Right cardiac atrium (tissue), 5 donors: ENCODE measurements around the gene PLET1. TPM values are rescaled to one million over a fixed set of nuclear protein-coding genes. Genes with fewer than 3 reads are reported as not detected.

Experiments
- ATAC-seq, 2 donors: fragments of 200-7000 bp; cut with Tn5 transposase; one replicate each; pipeline versions ENCODE4 v1.8.0 to v1.9.1; 2020; ENCODE audit warnings: moderate library complexity in 2 of 2, mild to moderate bottlenecking in 1 of 2
- DNase-seq, 3 donors: peaks; one replicate each; pipeline ENCODE4 v3.0.0-alpha.2; 2020
- H3K27ac ChIP-seq: one replicate; pipeline ENCODE4 v1.5.1; 2013; ENCODE audit warnings: mild to moderate bottlenecking, low read length, control low read depth, moderate library complexity
- H3K27me3 ChIP-seq: one replicate; pipeline ENCODE4 v1.6.1; 2013; ENCODE audit not compliant: control insufficient read depth, insufficient read depth
- H3K4me1 ChIP-seq: one replicate; pipeline ENCODE4 v1.6.1; 2013; ENCODE audit warnings: low read length; ENCODE audit not compliant: control insufficient read depth, insufficient read depth
- H3K4me3 ChIP-seq: one replicate; pipeline ENCODE4 v1.5.1; 2013; ENCODE audit warnings: low read length, control low read depth
- H3K9me3 ChIP-seq: one replicate; pipeline ENCODE4 v1.6.1; 2013; ENCODE audit warnings: low read length; ENCODE audit not compliant: control insufficient read depth
- WGBS: extraction: QIAGEN DNeasy Blood & Tissue Kit; methylation state at CpG from one replicate; pipeline ENCODE4 v1.1.7; 2013; 5-methylcytosine and 5-hydroxymethylcytosine counted together
- intact Hi-C, 4 donors: fragments of 100-400 bp; cut with DNase I; formaldehyde crosslinking; loops; one replicate each; pipeline versions ENCODE4 v1.11.0 to v1.14.0; 2022 to 2023
- polyA plus RNA-seq: library from polyadenylated mRNA; stranded (reverse); fragments of 200-250 nt; gene quantifications from one replicate; pipeline ENCODE4 v1.2.3, GENCODE V29; 2013
- total RNA-seq, 4 donors: library from RNA; stranded (reverse); fragmentation: NEBNext Ultra II Directional; extraction: Animal tissue kit (Norgen Biotek cat#: 25700); gene quantifications; one replicate each; pipeline ENCODE4 v1.2.1, GENCODE V29; 2021
- donor health status: healthy with polysubstance abuse.
- donor health status: DM: no; HTN: yes; CAD: no.
- donor health status: DM: no; HTN: no; CAD: no.
- donor health status: DM: no; HTN: yes; CAD: no; lungs with severe emphysema.
- donor health status: DM: yes; HTN: yes; CAD: no.

Gene PLET1
- total and polyA plus RNA-seq, 5 donors: not detected

DNA sequence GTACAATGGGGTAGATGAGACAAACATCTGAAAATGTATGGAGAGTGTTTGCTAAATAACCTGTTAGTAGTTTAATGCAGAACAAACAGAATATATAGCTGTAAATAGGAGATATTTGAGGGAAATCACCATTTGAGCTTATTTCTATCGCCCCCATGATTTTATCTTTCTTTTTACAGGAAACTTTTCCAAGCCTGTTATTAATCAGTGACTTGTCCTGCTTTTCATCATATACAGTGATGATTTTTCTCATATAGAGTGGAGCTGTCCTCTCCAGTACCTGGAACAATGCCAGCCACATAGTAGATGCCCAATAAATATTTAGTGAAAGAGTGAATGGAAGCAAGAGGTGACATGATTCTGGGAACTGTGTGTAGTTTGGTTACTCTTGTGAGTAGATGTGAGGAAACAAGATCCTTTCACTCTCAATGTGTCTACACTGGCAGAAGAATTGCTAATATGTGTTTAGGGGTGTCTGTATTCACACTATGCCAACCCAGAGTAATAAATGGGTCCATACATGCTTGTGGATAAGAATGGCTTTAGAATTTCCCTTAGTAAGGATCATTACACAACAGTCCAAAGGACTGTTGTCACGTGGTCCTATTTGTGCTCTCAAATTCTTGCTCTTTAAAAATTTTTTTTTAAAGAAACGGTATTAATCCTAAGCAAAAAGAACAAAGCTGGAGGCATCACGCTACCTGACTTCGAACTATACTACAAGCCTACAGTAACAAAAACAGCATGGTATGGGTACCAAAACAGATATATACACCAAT is 36.7 kb downstream of the PLET1 start:
- no peaks in the 10 kb centered on the region for H3K27me3 ChIP-seq
- WGBS: 85% methylated on average over 5 of the region's 5 CpGs
- H3K9me3 ChIP-seq: no peaks in the 10 kb centered on the region
- DNase-seq (no peak), ATAC-seq (no peak)
- no peak overlapping the region for H3K4me3 ChIP-seq
- peaks cover 3% of the 10 kb centered on the region for H3K4me1 ChIP-seq
- no peak overlapping the region for H3K27ac ChIP-seq
- intact Hi-C loops: no loop called here

DNA sequence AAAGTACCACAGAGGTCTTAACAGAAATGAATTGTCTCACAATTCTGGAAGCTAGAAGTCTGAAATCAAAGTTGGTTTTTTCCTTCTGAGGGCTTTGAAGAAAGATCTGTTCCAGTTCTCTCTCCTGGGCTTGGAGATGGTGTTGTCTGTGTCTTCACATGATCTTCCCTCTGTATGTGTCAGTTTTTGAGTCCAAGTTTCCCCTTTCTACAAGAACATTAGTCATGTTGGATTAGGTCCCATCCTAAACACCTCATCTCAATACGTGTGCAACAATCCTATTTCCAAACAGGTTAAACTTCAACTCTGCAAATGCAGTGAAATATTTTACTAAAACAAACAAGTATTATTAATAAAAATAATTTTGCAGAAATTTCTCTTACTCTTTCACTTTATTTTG is 37.5 kb downstream of the PLET1 start:
- ATAC-seq: no peak
- H3K4me1 ChIP-seq: peaks cover 3% of the 10 kb centered on the region
- no peak for DNase-seq
- intact Hi-C loops: no loop called here
- WGBS: 30% methylated on average over 1 of the region's 1 CpG
- H3K9me3 ChIP-seq: no peaks in the 10 kb centered on the region
- H3K4me3 ChIP-seq: no peak overlapping the region
- no peak overlapping the region for H3K27ac ChIP-seq
- no peaks in the 10 kb centered on the region for H3K27me3 ChIP-seq

DNA sequence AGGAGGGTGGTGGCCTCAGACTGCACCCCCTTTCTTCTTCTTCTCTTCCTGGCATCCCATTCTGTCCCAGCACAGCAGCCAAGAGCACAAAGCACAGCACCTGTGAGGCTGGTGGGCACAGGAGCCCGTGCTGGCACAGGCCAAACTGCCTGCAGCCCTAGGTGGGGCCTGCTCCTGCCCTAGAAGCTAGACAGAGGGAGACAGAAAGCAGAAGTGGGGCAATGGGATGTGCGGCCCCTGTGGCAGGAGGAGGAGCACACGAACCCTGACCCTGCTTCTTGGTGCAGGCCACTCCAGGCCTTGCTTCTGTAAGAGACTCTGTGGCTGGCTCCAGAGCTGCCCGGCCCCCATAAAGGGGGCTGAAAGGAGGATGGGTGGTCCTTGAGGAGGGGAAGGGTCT is 38.4 kb downstream of the PLET1 start:
- Histone ChIP-seq H3K4me1 (no peaks in the 10 kb centered on the region), H3K27me3 (no peaks in the 10 kb centered on the region), H3K27ac (no peak overlapping the region), H3K9me3 (no peaks in the 10 kb centered on the region), H3K4me3 (no peak overlapping the region)
- intact Hi-C loops: no loop called here
- WGBS: 76% methylated on average over 4 of the region's 4 CpGs
- ATAC-seq (no peak), DNase-seq (no peak)

DNA sequence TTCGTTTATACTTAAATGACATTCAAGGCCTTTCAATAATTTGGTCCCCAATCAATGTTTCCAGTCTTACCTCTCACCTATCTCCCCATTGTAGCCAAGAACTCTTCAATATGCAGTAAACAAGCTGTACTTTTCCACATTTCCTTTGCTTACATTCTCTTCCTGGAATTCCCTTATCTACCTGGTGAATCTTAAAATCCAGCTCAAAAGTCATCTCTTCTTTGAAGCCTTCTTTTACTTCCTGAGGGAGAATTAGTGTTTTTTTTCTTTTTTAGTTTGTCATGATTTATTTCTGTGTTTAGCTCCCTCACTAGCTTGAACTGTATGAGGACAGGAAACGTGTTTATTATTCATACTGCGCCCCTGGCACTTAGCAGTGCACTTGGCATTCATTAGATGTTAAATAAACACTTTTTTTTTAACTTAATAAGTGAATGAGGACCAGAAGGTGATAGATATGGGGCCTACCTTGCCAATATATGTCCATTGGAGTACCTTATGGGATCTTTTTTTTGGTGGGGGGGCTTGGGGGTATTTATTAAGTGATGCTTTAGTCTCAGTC is 39.3 kb downstream of the PLET1 start:
- DNase-seq: no peak
- ATAC-seq: no peak
- no peaks in the 10 kb centered on the region for H3K9me3 ChIP-seq
- no peak overlapping the region for H3K4me3 ChIP-seq
- no peaks in the 10 kb centered on the region for H3K4me1 ChIP-seq
- 67% methylated on average over 3 of the region's 3 CpGs for WGBS
- H3K27ac ChIP-seq: no peak overlapping the region
- H3K27me3 ChIP-seq: no peaks in the 10 kb centered on the region
- intact Hi-C loops: loop anchor here in 1 of 4 donors (2.0 kb wide), 1 partner anchor 59 kb away; no protein-coding TSS in a partner anchor

DNA sequence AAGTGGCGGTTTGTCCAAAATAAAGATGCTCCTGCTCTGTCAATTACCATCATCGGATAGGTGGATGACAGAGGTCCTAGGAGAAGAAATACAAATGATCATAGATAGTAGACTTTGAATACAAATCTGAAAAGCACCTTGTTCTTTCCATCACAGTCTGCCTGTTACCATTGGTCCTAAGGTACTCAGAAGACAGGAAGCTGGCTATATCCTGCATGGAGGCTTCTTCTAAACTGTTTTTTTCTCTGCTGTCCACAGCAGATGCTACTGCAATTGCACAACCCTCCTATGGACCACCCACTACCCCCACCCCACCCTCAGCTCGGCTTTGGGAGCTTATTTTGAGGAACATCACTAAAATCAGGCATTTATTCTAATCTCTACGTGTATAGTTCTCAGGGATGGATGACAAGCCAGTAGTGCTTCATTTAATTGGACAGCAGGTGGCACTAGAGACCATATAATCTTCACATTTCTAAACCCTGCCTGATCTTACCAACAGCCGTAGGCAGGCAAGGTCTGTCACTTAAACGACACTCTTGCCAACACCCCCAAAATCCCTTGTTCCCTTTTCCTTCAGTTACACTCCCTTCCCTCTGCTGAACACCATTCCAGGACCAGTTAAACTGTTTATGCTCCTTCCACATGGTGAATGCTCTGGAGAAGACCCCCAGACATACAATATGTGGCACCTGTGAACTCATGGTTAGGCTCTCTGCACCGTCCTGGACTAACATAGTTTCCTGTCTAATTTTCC is 41.0 kb downstream of the PLET1 start:
- 34% methylated on average over 7 of the region's 7 CpGs for WGBS
- DNase-seq: no peak
- Histone ChIP-seq H3K27ac (no peak overlapping the region), H3K4me3 (no peak overlapping the region), H3K4me1 (no peaks in the 10 kb centered on the region), H3K27me3 (no peaks in the 10 kb centered on the region), H3K9me3 (no peaks in the 10 kb centered on the region)
- peak; percentile 89 to 94 for ATAC-seq
- intact Hi-C loops: loop anchor here in 3 of 4 donors (2.0 to 5.0 kb wide), 3 partner anchors 58 to 63 kb away; no protein-coding TSS in a partner anchor

DNA sequence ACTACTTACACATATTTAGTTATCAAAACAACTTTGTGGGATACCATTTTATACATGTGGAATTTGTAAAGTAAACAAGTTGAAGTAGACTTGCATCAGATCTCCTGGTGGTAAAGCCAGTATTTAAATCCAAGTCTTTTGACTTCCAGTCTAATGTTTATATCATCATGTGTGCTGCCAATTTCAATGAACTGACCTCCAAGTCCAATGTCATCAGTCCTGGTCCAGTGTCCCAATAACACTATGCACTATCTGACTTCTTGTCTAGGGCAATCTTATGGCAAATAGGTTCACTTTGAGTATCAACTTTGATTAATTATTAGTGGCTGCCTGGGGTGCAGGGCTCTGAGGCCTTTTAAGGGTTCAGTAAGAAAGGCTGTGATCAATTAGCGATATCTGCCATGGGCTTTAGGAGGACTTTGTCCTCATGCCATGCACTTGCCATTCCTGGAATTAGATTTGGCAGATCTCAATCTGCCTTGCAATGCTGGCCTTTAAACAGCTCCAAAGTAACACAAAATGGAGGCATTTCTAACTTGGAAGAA is 44.0 kb downstream of the PLET1 start:
- 90% methylated on average over 1 of the region's 1 CpG for WGBS
- Histone ChIP-seq H3K4me3 (no peak overlapping the region), H3K4me1 (no peaks in the 10 kb centered on the region)

DNA sequence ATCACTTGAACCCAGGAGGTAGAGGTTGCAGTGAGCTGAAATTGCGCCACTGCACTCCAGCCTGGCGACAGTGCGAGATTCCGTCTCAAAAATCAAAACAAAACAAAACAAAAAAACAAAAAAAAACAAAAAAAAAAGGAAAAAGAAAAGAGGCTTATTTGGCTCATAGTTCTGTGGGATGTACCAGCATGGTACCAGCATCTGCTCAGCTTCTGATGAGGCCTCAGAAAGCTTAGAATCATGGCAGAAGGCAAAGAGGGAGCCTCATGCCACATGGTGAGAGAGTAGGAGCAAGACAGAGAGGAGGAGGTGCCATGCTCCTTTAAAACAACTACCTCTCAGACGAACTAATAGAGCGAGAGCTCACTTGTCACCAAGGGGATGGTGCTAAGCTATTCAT is 45.0 kb downstream of the PLET1 start:
- H3K9me3 ChIP-seq: no peaks in the 10 kb centered on the region
- 77% methylated on average over 6 of the region's 6 CpGs for WGBS
- H3K4me3 ChIP-seq: no peak overlapping the region
- H3K4me1 ChIP-seq: no peaks in the 10 kb centered on the region
- no peak for ATAC-seq
- no peak for DNase-seq
- no peaks in the 10 kb centered on the region for H3K27me3 ChIP-seq
- intact Hi-C loops: loop anchor here in 3 of 4 donors (2.0 to 5.0 kb wide), 3 partner anchors 62 to 67 kb away; no protein-coding TSS in a partner anchor
- no peak overlapping the region for H3K27ac ChIP-seq

More for the DNA sequence above, 44.0 kb downstream of the PLET1 start:
- H3K27ac ChIP-seq: no peak overlapping the region
- ATAC-seq (no peak), DNase-seq (no peak)
- no peaks in the 10 kb centered on the region for H3K27me3 ChIP-seq
- no peaks in the 10 kb centered on the region for H3K9me3 ChIP-seq
- intact Hi-C loops: loop anchor here in 3 of 4 donors (2.0 to 5.0 kb wide), 3 partner anchors 61 to 66 kb away; no protein-coding TSS in a partner anchor

DNA sequence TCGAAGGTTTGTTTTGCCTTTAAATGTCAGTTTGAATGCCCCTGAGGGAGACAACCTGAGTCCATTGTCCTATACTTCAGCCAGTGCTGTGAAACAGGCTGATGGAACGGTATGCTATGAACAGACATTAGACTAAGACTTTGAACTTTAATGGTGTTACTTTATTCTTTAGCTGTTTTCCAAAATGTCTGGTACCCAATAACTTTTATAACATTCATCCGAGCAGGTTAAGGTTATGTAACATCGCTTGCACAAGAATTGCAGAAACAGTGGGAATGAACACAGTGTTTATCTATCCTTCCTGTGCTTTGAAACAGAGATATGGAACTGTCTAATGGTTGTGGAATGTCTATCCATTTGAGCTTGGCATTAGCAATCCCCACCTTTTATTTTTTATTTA is 46.9 kb downstream of the PLET1 start:
- no peak for DNase-seq
- no peak overlapping the region for H3K4me3 ChIP-seq
- intact Hi-C loops: no loop called here
- 96% methylated on average over 4 of the region's 4 CpGs for WGBS
- H3K4me1 ChIP-seq: no peaks in the 10 kb centered on the region
- H3K9me3 ChIP-seq: no peaks in the 10 kb centered on the region
- H3K27me3 ChIP-seq: no peaks in the 10 kb centered on the region
- no peak overlapping the region for H3K27ac ChIP-seq
- no peak for ATAC-seq

DNA sequence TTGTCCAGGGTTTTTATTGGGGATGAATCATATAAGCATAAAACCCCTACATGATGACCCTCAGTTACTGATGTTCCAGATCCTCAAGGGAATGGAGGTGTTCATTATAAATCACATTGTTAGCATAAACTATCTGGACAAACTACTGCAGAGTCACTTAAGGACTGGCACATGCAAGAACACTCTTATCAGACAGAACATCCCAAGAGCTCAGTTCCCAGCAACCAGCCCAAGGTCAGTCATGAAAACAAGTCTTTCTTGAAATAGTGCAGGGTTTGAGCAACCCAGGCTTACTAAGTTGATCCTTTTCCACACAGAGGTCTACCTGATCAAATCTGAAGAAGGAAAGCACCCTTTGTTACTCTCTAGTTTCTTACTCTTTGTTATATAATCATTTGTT is 48.0 kb downstream of the PLET1 start:
- ATAC-seq (peak; percentile 29 to 63), DNase-seq (no peak)
- H3K27ac ChIP-seq: no peak overlapping the region
- no peaks in the 10 kb centered on the region for H3K27me3 ChIP-seq
- no peaks in the 10 kb centered on the region for H3K4me1 ChIP-seq
- no peaks in the 10 kb centered on the region for H3K9me3 ChIP-seq
- H3K4me3 ChIP-seq: no peak overlapping the region
- intact Hi-C loops: no loop called here

DNA sequence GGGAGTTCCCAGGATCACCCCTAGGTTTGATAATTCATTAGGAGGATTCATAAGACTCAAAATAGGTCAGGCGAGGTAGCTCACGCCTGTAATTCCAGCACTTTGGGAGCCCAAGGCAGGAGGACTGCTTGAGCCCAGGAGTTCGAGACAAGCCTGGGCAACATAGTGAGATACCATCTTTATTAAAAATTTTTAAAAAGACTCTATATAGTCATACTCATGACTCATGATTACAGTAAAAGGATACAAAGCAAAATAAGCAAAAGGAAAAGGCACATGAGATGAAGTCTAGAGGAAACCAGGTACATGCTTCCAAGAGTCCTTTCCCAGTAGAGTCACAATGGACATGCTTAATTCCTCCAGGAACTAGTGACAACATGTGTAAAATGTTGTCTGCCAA is 48.4 kb downstream of the PLET1 start:
- Histone ChIP-seq H3K27ac (no peak overlapping the region), H3K4me1 (no peaks in the 10 kb centered on the region), H3K9me3 (no peaks in the 10 kb centered on the region), H3K27me3 (no peaks in the 10 kb centered on the region), H3K4me3 (no peak overlapping the region)
- 94% methylated on average over 3 of the region's 3 CpGs for WGBS
- DNase-seq (no peak), ATAC-seq (no peak)
- intact Hi-C loops: no loop called here

DNA sequence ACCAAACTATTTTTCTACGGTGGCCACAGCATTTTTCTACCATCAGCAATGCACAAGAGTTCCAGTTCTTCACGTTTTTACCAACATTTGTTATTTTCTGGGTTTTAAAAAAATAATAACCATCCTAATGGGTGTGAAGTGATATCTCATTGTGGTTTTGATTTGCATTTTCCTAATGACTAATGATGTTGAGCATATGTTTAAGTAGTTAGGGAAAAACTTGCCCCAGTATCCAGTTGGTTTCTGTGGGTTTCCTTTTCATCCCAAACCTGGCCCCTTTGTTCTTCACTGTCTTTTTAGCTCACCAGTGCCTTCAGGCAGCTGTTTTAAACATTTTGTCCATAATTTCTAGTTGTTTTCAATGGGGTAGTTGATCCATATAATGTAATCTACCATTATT is 49.1 kb downstream of the PLET1 start:
- Histone ChIP-seq H3K27ac (no peak overlapping the region), H3K27me3 (no peaks in the 10 kb centered on the region), H3K4me3 (no peak overlapping the region), H3K4me1 (no peaks in the 10 kb centered on the region), H3K9me3 (no peaks in the 10 kb centered on the region)
- DNase-seq (no peak), ATAC-seq (no peak)
- 60% methylated on average over 2 of the region's 2 CpGs for WGBS
- intact Hi-C loops: no loop called here
